Transverse colon (tissue), 4 donors: Measurements from ENCODE around the gene EBLN2. TPM values are rescaled to one million over a fixed set of nuclear protein-coding genes. Genes with fewer than 3 reads are reported as not detected.
"Not testable (repeated sequence)": the region's sequence is repeated elsewhere in the genome, so short reads cannot be mapped to it uniquely, and the experiment has no call there.

Experiments
- DNase-seq: peaks from one replicate; pipeline ENCODE4 v3.0.0-alpha.2; 2019
- H3K27ac ChIP-seq, 4 donors: fragments of 200-600 bp; sonication (generic); 2 replicates each; pipeline ENCODE4 v1.5.1; 2016 to 2018; ENCODE audit warnings: inconsistent platforms in 4 of 4
- H3K27me3 ChIP-seq: fragments of 200-600 bp; sonication (generic); 2 replicates; pipeline ENCODE4 v1.5.1; 2017; ENCODE audit warnings: inconsistent platforms
- H3K36me3 ChIP-seq, 4 donors: fragments of 200-600 bp; sonication (generic); 2 replicates each; pipeline ENCODE4 v1.5.1; 2017 to 2019; ENCODE audit warnings: inconsistent platforms in 4 of 4
- H3K4me1 ChIP-seq, 4 donors: fragments of 200-600 bp; sonication (generic); 2 replicates each; pipeline ENCODE4 v1.5.1; 2017 to 2020; ENCODE audit warnings: inconsistent platforms in 4 of 4
- H3K4me3 ChIP-seq, 4 donors: fragments of 200-600 bp; sonication (generic); 1 replicate in 1 of 4; 2 replicates in 3 of 4; pipeline versions ENCODE4 v1.5.1 to v1.6.1; 2017 to 2019; ENCODE audit warnings: inconsistent platforms in 4 of 4
- H3K9me3 ChIP-seq, 2 donors: fragments of 200-600 bp; sonication (generic); 2 replicates each; pipeline ENCODE4 v1.5.1; 2017 to 2019; ENCODE audit warnings: inconsistent platforms in 2 of 2
- CTCF ChIP-seq, 5 experiments: fragments of 200-600 bp in 3 of 5; fragments of 450-650 bp in 2 of 5; sonication (generic) in 3 of 5; IDR thresholded peaks; 1 replicate in 2 of 5; 2 replicates in 3 of 5; pipeline ENCODE4 v1.5.1; 2016 to 2017; ENCODE audit warnings: antibody characterized with exemption in 5 of 5, inconsistent platforms in 3 of 5, mild to moderate bottlenecking in 2 of 5, moderate library complexity in 1 of 5
- EP300 ChIP-seq: sonication (generic); formaldehyde crosslinking; IDR thresholded peaks from one replicate; pipeline ENCODE4 v1.6.1; 2017; ENCODE audit warnings: antibody characterized with exemption, low read depth
- POLR2A ChIP-seq: fragments of 450-650 bp; IDR thresholded peaks from one replicate; pipeline ENCODE4 v1.6.1; 2016; ENCODE audit warnings: antibody characterized with exemption, mild to moderate bottlenecking, moderate library complexity
- POLR2AphosphoS5 ChIP-seq, 3 donors: sonication (generic); formaldehyde crosslinking; IDR thresholded peaks; one replicate each; pipeline ENCODE4 v1.6.1; 2016; ENCODE audit warnings: antibody characterized with exemption in 3 of 3
- WGBS, 2 donors: methylation state at CpG; one replicate each; pipeline ENCODE4 v1.1.5; 2018; ENCODE audit warnings: low coverage in 1 of 2; 5-methylcytosine and 5-hydroxymethylcytosine counted together
- in situ Hi-C, 4 donors: fragments of 200-750 bp; cut with MboI; loops; one replicate each; pipeline versions ENCODE4 v1.15.0 to v1.15.1; 2017; ENCODE audit warnings: low sequenced_read_pairs in 3 of 4, low pct_ligation_motif_present in 1 of 4, low pct_unique_long_range_greater_than_20kb in 1 of 4
- intact Hi-C: fragments of 100-400 bp; cut with DNase I; formaldehyde crosslinking; loops from one replicate; pipeline ENCODE4 v1.15.1; 2023; ENCODE audit warnings: low total_unique reads
- total RNA-seq, 4 donors: library from RNA; depleted of rRNA; stranded (reverse); fragments of >200 nt; gene quantifications; one replicate each; pipeline ENCODE4 v1.1.0, GENCODE V29; 2016

EBLN2 gene
- total RNA-seq, 4 donors from 2014 or later: 4.5 to 19.4 (median 13.7) TPM

DNA sequence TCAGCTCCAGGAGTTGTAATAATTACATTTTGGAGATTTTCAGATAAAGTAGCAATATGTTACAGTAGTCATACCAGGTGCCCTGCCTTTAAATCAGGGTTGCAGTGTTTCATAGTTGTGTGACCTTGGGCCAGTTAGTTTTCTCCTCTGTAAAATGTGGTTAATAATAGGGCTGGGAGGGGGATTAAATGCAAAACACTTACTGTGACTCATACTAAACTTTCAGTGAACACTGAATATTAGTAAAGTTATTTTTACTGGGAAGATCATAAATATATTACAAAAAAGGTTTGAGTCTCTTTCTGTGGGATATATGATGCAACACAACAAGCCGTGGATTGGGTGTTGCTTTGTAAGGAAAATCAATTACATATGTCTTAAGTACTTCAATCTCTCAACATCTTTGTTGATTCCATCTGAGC lies 1.1 kb upstream of the EBLN2 start:
- 67 to 100% methylated on average over 1 of the region's 1 CpG for WGBS, 2 donors
- in situ Hi-C loops: loop anchor here in 3 of 4 donors (10.0 to 25.0 kb wide), 5 partner anchors 116 to 1348 kb away; partner anchors contain the start of gene SHQ1 (in 1 of the 3)

DNA sequence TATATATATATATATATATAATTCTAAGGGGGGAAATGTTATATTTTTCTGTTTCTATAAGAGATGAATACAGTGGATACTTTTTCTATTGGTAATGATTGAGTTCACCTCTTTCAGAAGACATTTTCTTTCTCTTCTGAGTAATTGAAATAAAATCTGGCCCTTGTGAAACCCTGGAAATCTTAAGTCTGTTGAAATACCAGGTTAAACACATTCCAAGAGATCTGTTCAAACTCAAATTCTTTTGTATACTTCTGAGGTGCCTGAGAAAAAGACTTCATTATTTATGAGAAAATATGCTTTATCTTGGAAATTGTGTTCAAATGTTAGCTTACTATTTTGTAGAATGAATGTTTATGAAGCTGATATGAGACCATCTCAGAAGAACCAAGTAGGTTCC lies 4.8 kb downstream of the EBLN2 start:
- H3K4me3 ChIP-seq, H3K27ac ChIP-seq, H3K4me1 ChIP-seq, H3K9me3 ChIP-seq, H3K27me3 ChIP-seq, DNase-seq, intact Hi-C loops: not testable (repeated sequence)
- in situ Hi-C loops: loop anchor here in 3 of 4 donors (10.0 to 25.0 kb wide), 5 partner anchors 121 to 1354 kb away; partner anchors contain the start of gene SHQ1 (in 1 of the 3)
- H3K36me3 ChIP-seq: peaks cover 0 to 25% (median 11%) of the 10 kb centered on the region in 4 donors

More for the DNA sequence above, 1.1 kb upstream of the EBLN2 start:
- Histone ChIP-seq H3K27me3 (no peaks in the 10 kb centered on the region), H3K4me3 (no peak overlapping the region), H3K9me3 (no peaks in the 10 kb centered on the region), H3K4me1 (peaks cover 5 to 8% (median 7%) of the 10 kb centered on the region in 4 donors), H3K36me3 (peaks cover 0 to 23% (median 8%) of the 10 kb centered on the region in 4 donors), H3K27ac (no peak overlapping the region)
- intact Hi-C loops: no loop called here
- no peak for DNase-seq
- TF ChIP-seq POLR2A: no peak
- no peak for TF ChIP-seq POLR2AphosphoS5 (IDR thresholded peaks at IDR 0.05)
- no peak for TF ChIP-seq CTCF (IDR thresholded peaks at IDR 0.05)
- no peak for TF ChIP-seq EP300

- no peaks in the 10 kb centered on the region for H3K9me3 ChIP-seq
- peaks cover 0 to 8% (median 3%) of the 10 kb centered on the region in 4 donors for H3K4me1 ChIP-seq
- no peak overlapping the region for H3K4me3 ChIP-seq
- no peaks in the 10 kb centered on the region for H3K27me3 ChIP-seq
- TF ChIP-seq CTCF (IDR thresholded peaks at IDR 0.05): no peak
- no peak for TF ChIP-seq EP300
- no peak for TF ChIP-seq POLR2A
- TF ChIP-seq POLR2AphosphoS5 (IDR thresholded peaks at IDR 0.05): no peak
- no peak overlapping the region for H3K27ac ChIP-seq
- in situ Hi-C loops (loop anchor here in 3 of 4 donors (10.0 to 25.0 kb wide), 5 partner anchors 124 to 1356 kb away; partner anchors contain the start of gene SHQ1 (in 1 of the 3)), intact Hi-C loops (no loop called here)
- peaks cover 0 to 15% (median 7%) of the 10 kb centered on the region in 4 donors for H3K36me3 ChIP-seq
- no peak for DNase-seq
- WGBS, 2 donors: 74 to 78% methylated on average over 3 of the region's 3 CpGs
These were observed 7.0 kb downstream of the EBLN2 start for GRCh38 chr3:73068419-73068818.

GRCh38 chr3:73069187-73069586 lies 7.7 kb downstream of the EBLN2 start:
- no peaks in the 10 kb centered on the region for H3K9me3 ChIP-seq
- in situ Hi-C loops: loop anchor here in 3 of 4 donors (10.0 to 25.0 kb wide), 5 partner anchors 124 to 1357 kb away; partner anchors contain the start of gene SHQ1 (in 1 of the 3)
- no peak for DNase-seq
- intact Hi-C loops: no loop called here
- H3K4me1 ChIP-seq: peaks cover 0 to 8% (median 3%) of the 10 kb centered on the region in 4 donors
- WGBS, 2 donors: 67 to 86% methylated on average over 1 to 5 of the region's 5 CpGs
- no peak overlapping the region for H3K27ac ChIP-seq
- no peak for TF ChIP-seq POLR2AphosphoS5 (IDR thresholded peaks at IDR 0.05)
- no peak for TF ChIP-seq EP300
- no peak for TF ChIP-seq CTCF (IDR thresholded peaks at IDR 0.05)
- TF ChIP-seq POLR2A: no peak
- H3K36me3 ChIP-seq: peaks cover 0 to 15% (median 7%) of the 10 kb centered on the region in 4 donors
- H3K4me3 ChIP-seq: no peak overlapping the region
- H3K27me3 ChIP-seq: no peaks in the 10 kb centered on the region
